ENCODE data around the gene PHLDB3. TPM values are rescaled to one million over a fixed set of nuclear protein-coding genes. Genes with fewer than 3 reads are reported as not detected.

The PHLDB3 gene
- total and polyA plus RNA-seq, 2 of the 13 experiments (the other 11 are each of a cell fraction or from before 2014, with no cell fraction given): 11.3 to 14.5 TPM

DNA sequence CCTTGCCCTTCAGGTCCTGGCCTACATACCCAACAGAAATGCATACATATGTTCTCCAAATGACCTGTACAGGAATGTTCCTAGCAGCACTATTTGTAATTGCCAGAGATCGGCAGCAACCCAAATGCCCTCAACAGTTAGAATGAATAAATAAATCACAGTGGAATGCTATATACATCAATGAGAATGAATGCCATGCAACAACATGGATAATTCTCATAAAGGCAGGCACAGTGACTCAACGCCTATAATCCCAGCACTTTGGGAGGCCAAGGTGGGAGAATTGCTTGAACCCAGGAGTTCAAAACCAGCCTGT is 71.2 kb downstream of the PHLDB3 start (continued):
- TF ChIP-seq ZNF407 (CRISPR knock-in tag; IDR thresholded peaks at IDR 0.05; ENCODE audit: not compliant biosample characterization) (no peak), ZNF619 (CRISPR knock-in tag; IDR thresholded peaks at IDR 0.05) (no peak), IRF9 (CRISPR knock-in tag; IDR thresholded peaks at IDR 0.05; ENCODE audit: borderline replicate concordance) (no peak), POLR2A (IDR thresholded peaks at IDR 0.05; ENCODE audit: insufficient read depth in 1 of 2, low read depth in 2 of 2, low read length in 2 of 2) (no peak), ZNF737 (CRISPR knock-in tag; IDR thresholded peaks at IDR 0.05; ENCODE audit: borderline replicate concordance) (no peak), ZNF674 (CRISPR knock-in tag; IDR thresholded peaks at IDR 0.05; ENCODE audit: low read depth) (no peak), ZNF441 (CRISPR knock-in tag; IDR thresholded peaks at IDR 0.05; ENCODE audit: borderline replicate concordance) (no peak), PHF5A (CRISPR knock-in tag; IDR thresholded peaks at IDR 0.05; ENCODE audit: low read depth, unreplicated experiment) (no peak)
